SU-DHL-6 (cell line): ENCODE measurements around the gene FAAH.
"Not testable (repeated sequence)": the region's sequence is repeated elsewhere in the genome, so short reads cannot be mapped to it uniquely, and the experiment has no call there.

Experiments used
- CTCF ChIP-seq: fragments of 200-600 bp; sonication (generic); IDR thresholded peaks from one replicate; pipeline ENCODE4 v1.5.1; 2017; ENCODE audit warnings: antibody characterized with exemption, mild to moderate bottlenecking, low read length, moderate library complexity; ENCODE audit not compliant: insufficient read depth, poor library complexity, severe bottlenecking
- EZH2phosphoT487 ChIP-seq: fragments of 200-600 bp; sonication (generic), shearing (Covaris generic); conservative IDR thresholded peaks from 2 replicates; pipeline ENCODE4 v1.6.1; 2018; ENCODE audit warnings: mild to moderate bottlenecking, antibody characterized with exemption, low read length, moderate library complexity, mixed read lengths

- not testable (repeated sequence) for TF ChIP-seq CTCF, EZH2phosphoT487
Observed at GRCh38 chr1:46365796-46366195, 28.3 kb upstream of the FAAH start.
